Fibroblast of lung (primary cell): ENCODE results near the gene VPS45. TPM values are rescaled to one million over a fixed set of nuclear protein-coding genes. Genes with fewer than 3 reads are reported as not detected.

ENCODE experiments used
- DNase-seq, 2 donors: peaks; one replicate each; pipeline versions ENCODE4 v3.0.0 to v3.0.0-alpha.2; 2010; ENCODE audit warnings: low read depth in 2 of 2
- H2AFZ ChIP-seq: 2 replicates; pipeline ENCODE4 v1.5.1; 2012; ENCODE audit warnings: low read length, control low read depth, inconsistent platforms
- H3K27ac ChIP-seq: 2 replicates; pipeline ENCODE4 v1.5.1; 2011; ENCODE audit warnings: low read length, control low read depth; ENCODE audit not compliant: insufficient read depth
- H3K27me3 ChIP-seq: 2 replicates; pipeline ENCODE4 v1.5.1; 2011; ENCODE audit warnings: mild to moderate bottlenecking, low read length; ENCODE audit not compliant: control insufficient read depth, insufficient read depth
- H3K36me3 ChIP-seq: 2 replicates; pipeline ENCODE4 v1.5.1; 2011; ENCODE audit warnings: low read length; ENCODE audit not compliant: control insufficient read depth, insufficient read depth
- H3K4me1 ChIP-seq: 2 replicates; pipeline ENCODE4 v1.5.1; 2011; ENCODE audit warnings: low read length; ENCODE audit not compliant: control insufficient read depth, insufficient read depth; ENCODE audit errors: extremely low read depth
- H3K4me2 ChIP-seq: 2 replicates; pipeline ENCODE4 v1.5.1; 2011; ENCODE audit warnings: low read length, control low read depth; ENCODE audit not compliant: insufficient read depth; ENCODE audit errors: extremely low read depth
- H3K4me3 ChIP-seq, 4 experiments: fragments of 200-600 bp in 1 of 4; sonication (generic) in 1 of 4; replicated peaks in 1 of 4; 2 replicates each; pipeline ENCODE4 v1.5.1; 2011 to 2016; ENCODE audit warnings: low read length in 4 of 4, low read depth in 3 of 4, mild to moderate bottlenecking in 3 of 4, control low read depth in 2 of 4, inconsistent platforms in 1 of 4, mixed read lengths in 1 of 4; ENCODE audit not compliant: insufficient read depth in 1 of 4; ENCODE audit errors: control extremely low read depth in 1 of 4
- H3K79me2 ChIP-seq: 2 replicates; pipeline ENCODE4 v1.5.1; 2012; ENCODE audit warnings: mild to moderate bottlenecking, low read length, inconsistent platforms; ENCODE audit not compliant: control insufficient read depth, insufficient read depth
- H3K9ac ChIP-seq: 2 replicates; pipeline ENCODE4 v1.5.1; 2011; ENCODE audit warnings: mild to moderate bottlenecking, low read length, control low read depth; ENCODE audit not compliant: insufficient read depth
- H3K9me3 ChIP-seq: 2 replicates; pipeline ENCODE4 v1.5.1; 2012; ENCODE audit warnings: low read depth, low read length; ENCODE audit not compliant: control insufficient read depth, insufficient read depth
- H4K20me1 ChIP-seq: 2 replicates; pipeline ENCODE4 v1.5.1; 2011; ENCODE audit warnings: low read length; ENCODE audit not compliant: control insufficient read depth, insufficient read depth; ENCODE audit errors: extremely low read depth
- CTCF ChIP-seq, 2 donors: IDR thresholded peaks in 1 of 2; conservative IDR thresholded peaks in 1 of 2; 1 replicate in 1 of 2; 2 replicates in 1 of 2; pipeline ENCODE4 v1.5.1; 2011 to 2012; ENCODE audit warnings: low read length in 2 of 2, control low read depth in 1 of 2, inconsistent platforms in 1 of 2, low read depth in 1 of 2, mild to moderate bottlenecking in 1 of 2
- EZH2 ChIP-seq: IDR thresholded peaks from 2 replicates; pipeline ENCODE4 v1.5.1; 2012; ENCODE audit warnings: low read length, control low read depth, mild to moderate bottlenecking; ENCODE audit errors: missing control alignments
- polyA plus RNA-seq, 2 donors: library from polyadenylated mRNA; depleted of rRNA in 1 of 2; stranded (reverse) in 1 of 2; unstranded in 1 of 2; fragments of >200 nt; gene quantifications; 2 replicates each; pipeline ENCODE4 v1.2.1, GENCODE V29; 2011 to 2012; ENCODE audit warnings: missing spikeins in 1 of 2
- total RNA-seq: library from RNA; depleted of rRNA; stranded (reverse); fragments of >200 nt; gene quantifications from 2 replicates; pipeline ENCODE4 v1.2.1, GENCODE V29; 2014

VPS45 gene
- total and polyA plus RNA-seq, 2 donors (not counting 1 experiment from before 2014, with no cell fraction given), result 42.6 to 50.0 TPM

DNA sequence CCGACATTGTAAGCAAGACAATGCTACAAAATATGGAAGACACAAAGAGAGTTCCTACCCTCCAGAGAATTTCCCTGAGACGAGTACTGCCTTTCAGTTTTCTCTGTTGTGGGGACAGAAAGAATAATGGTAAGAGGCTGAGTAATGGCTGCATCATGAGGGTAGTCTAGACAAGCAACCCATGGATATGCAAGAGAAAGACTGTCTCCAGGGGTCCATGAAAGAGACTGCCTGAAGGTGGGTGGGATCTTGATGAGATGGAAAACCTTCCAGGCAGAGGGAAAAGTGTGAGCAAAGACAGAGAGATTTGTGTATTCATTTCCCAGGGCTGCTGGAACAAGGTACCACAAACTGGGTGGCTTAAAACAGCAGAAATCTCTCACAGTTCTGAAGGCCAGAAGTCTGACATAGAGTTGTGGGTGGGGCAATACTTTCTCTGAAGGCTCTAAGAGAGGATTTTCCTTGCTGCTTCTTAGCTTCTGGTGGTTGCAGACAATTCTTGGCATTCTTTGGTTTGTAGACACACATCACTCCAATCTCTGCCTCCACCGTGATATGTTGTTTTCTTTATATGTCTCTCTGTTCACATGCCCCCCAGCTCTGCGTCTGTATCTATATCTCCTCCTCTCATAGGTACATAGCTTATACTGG, 126.9 kb downstream of the VPS45 start:
- Histone ChIP-seq H3K4me1 (peaks cover 5% of the 10 kb centered on the region), H3K27me3 (no peaks in the 10 kb centered on the region), H3K79me2 (no peaks in the 10 kb centered on the region), H4K20me1 (no peaks in the 10 kb centered on the region), H3K27ac (no peak overlapping the region), H2AFZ (peak overlapping the region; percentile 59), H3K4me2 (no peak overlapping the region), H3K9me3 (no peaks in the 10 kb centered on the region), H3K4me3 (no peak overlapping the region), H3K9ac (no peak overlapping the region), H3K36me3 (no peaks in the 10 kb centered on the region)
- TF ChIP-seq CTCF (conservative IDR thresholded peaks at IDR 0.05 in 1 of 2, IDR thresholded peaks at IDR 0.05 in 1 of 2; ENCODE audit: low read depth in 1 of 2, low read length in 2 of 2) (no peak), EZH2 (no peak)
- DNase-seq, result peak in 1 of 2 donors; percentile 81

Other genes starting within 250 kb of the VPS45 start
- gene BOLA1, start 168.2 kb upstream of the VPS45 start, total RNA-seq, result 10.0 and 12.4 TPM in 2 replicates
- 6.4 and 7.0 TPM in 2 replicates for gene BOLA1, start 168.2 kb upstream of the VPS45 start, polyA plus RNA-seq
- gene SV2A, start 149.9 kb upstream of the VPS45 start, total RNA-seq, result 17.5 and 39.6 TPM in 2 replicates
- 26.8 and 35.8 TPM in 2 replicates for gene SV2A, start 149.9 kb upstream of the VPS45 start, polyA plus RNA-seq
- gene SF3B4, start 140.0 kb upstream of the VPS45 start, total RNA-seq, result 8.0 and 9.9 TPM in 2 replicates
- 29.9 and 41.2 TPM in 2 replicates for gene SF3B4, start 140.0 kb upstream of the VPS45 start, polyA plus RNA-seq
- 5.6 and 14.0 TPM in 2 replicates for gene MTMR11, start 130.9 kb upstream of the VPS45 start, total RNA-seq
- gene MTMR11, start 130.9 kb upstream of the VPS45 start, polyA plus RNA-seq, result 14.5 and 17.5 TPM in 2 replicates
- gene OTUD7B, start 57.0 kb upstream of the VPS45 start, total RNA-seq, result 14.1 and 17.3 TPM in 2 replicates
- 10.1 and 12.6 TPM in 2 replicates for gene OTUD7B, start 57.0 kb upstream of the VPS45 start, polyA plus RNA-seq
- gene PLEKHO1, start 82.1 kb downstream of the VPS45 start, total RNA-seq, result 55.0 and 65.6 TPM in 2 replicates
- 35.1 and 48.3 TPM in 2 replicates for gene PLEKHO1, start 82.1 kb downstream of the VPS45 start, polyA plus RNA-seq
- gene ANP32E, start 168.3 kb downstream of the VPS45 start, total RNA-seq, result 17.5 and 24.6 TPM in 2 replicates
- 22.4 and 29.2 TPM in 2 replicates for gene ANP32E, start 168.3 kb downstream of the VPS45 start, polyA plus RNA-seq
- not detected in 2 replicates for gene CA14, start 190.0 kb downstream of the VPS45 start, total RNA-seq
- gene CA14, start 190.0 kb downstream of the VPS45 start, polyA plus RNA-seq, result 0.08 TPM in 1 of 2 replicates, not detected in the other
- gene APH1A, start 201.2 kb downstream of the VPS45 start, total RNA-seq, result 81.4 and 84.7 TPM in 2 replicates
- gene APH1A, start 201.2 kb downstream of the VPS45 start, polyA plus RNA-seq, result 125 and 136 TPM in 2 replicates
- gene C1orf54, start 205.0 kb downstream of the VPS45 start, total RNA-seq, result 32.0 and 36.5 TPM in 2 replicates
- gene C1orf54, start 205.0 kb downstream of the VPS45 start, polyA plus RNA-seq, result 16.3 and 42.8 TPM in 2 replicates
- 5.1 and 10.4 TPM in 2 replicates for gene CIART, start 214.8 kb downstream of the VPS45 start, total RNA-seq
- gene CIART, start 214.8 kb downstream of the VPS45 start, polyA plus RNA-seq, result 15.3 and 15.4 TPM in 2 replicates
- gene MRPS21, start 226.1 kb downstream of the VPS45 start, total RNA-seq, result 53.7 and 54.7 TPM in 2 replicates
- 74.1 and 82.2 TPM in 2 replicates for gene MRPS21, start 226.1 kb downstream of the VPS45 start, polyA plus RNA-seq